SK-N-SH treated with all-trans-retinoic acid at 6 μM for 48 hours (cell line): Measurements from ENCODE around the gene MINDY2.

ENCODE experiments used
- ESRRG ChIP-seq: fragments of 250-450 bp; sonication (Bioruptor Pico); IDR thresholded peaks from 2 replicates; pipeline ENCODE4 v1.6.1; 2021; ENCODE audit warnings: mild to moderate bottlenecking
- TCF4 ChIP-seq: fragments of 250-450 bp; sonication (Bioruptor Pico); IDR thresholded peaks from 2 replicates; pipeline ENCODE4 v1.8.0; 2021; ENCODE audit warnings: mild to moderate bottlenecking, moderate library complexity, borderline replicate concordance
- ZC3H10 ChIP-seq: fragments of 250-450 bp; sonication (Bioruptor Pico); IDR thresholded peaks from 2 replicates; pipeline ENCODE4 v1.5.1; 2021; ENCODE audit warnings: mild to moderate bottlenecking, moderate library complexity
- ZFP3 ChIP-seq: fragments of 250-450 bp; sonication (Bioruptor Pico); IDR thresholded peaks from 2 replicates; pipeline ENCODE4 v1.5.0; 2020; ENCODE audit warnings: mild to moderate bottlenecking, moderate library complexity
- ZNF565 ChIP-seq: fragments of 450-650 bp; formaldehyde crosslinking; conservative IDR thresholded peaks from 2 replicates; pipeline ENCODE4 v1.5.0; 2020; ENCODE audit warnings: low read depth, mild to moderate bottlenecking, moderate library complexity
- ZNF8 ChIP-seq: fragments of 450-650 bp; formaldehyde crosslinking; IDR thresholded peaks from 2 replicates; pipeline ENCODE4 v1.5.0; 2020; ENCODE audit warnings: mild to moderate bottlenecking, moderate library complexity
- TF ChIP-seq, protein P1 (sequence below): fragments of 250-450 bp; sonication (Bioruptor Pico); IDR thresholded peaks from 2 replicates; pipeline ENCODE4 v1.8.0; 2021; ENCODE audit warnings: low read depth, mild to moderate bottlenecking, moderate library complexity, borderline replicate concordance

DNA sequence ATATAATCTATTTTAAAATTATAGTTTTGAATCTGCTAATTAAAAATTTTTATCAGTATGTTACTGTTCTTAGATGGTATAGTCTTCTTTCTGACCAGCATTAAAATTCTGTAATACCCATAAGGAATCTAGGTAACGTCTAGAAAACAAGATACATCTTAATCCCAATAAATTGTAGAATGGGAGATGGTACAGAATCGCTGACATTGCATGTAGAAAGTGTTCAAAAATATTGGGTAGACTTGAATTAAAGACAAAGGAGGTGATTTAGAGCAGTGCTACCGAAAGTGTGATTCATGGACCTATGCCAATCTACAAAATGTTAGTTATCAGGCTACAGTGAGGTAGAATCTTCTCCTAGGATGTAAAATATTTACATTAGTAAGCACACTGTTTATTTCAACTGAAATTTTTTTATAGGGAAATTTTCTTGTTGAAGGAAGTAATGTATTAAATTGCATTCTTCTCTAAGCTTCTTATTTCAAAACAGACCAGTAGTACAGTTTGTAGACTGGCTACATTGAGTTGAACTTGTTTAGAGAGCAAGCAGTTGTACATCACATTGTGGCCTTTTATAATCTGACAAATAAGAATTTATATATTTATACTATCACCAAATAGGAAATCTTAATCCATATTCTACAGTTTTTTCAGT is 17.1 kb downstream of the MINDY2 start:
- TF ChIP-seq ESRRG (CRISPR knock-in tag), result no peak
- TF ChIP-seq ZNF8 (CRISPR knock-in tag), result no peak
- TF ChIP-seq TCF4 (CRISPR knock-in tag), result no peak
- no peak for TF ChIP-seq ZC3H10 (CRISPR knock-in tag)
- TF ChIP-seq ZNF565 (CRISPR knock-in tag), result no peak
- TF ChIP-seq, protein P1, sequence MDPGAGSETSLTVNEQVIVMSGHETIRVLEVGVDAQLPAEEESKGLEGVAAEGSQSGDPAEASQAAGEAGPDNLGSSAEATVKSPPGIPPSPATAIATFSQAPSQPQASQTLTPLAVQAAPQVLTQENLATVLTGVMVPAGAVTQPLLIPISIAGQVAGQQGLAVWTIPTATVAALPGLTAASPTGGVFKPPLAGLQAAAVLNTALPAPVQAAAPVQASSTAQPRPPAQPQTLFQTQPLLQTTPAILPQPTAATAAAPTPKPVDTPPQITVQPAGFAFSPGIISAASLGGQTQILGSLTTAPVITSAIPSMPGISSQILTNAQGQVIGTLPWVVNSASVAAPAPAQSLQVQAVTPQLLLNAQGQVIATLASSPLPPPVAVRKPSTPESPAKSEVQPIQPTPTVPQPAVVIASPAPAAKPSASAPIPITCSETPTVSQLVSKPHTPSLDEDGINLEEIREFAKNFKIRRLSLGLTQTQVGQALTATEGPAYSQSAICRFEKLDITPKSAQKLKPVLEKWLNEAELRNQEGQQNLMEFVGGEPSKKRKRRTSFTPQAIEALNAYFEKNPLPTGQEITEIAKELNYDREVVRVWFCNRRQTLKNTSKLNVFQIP, result no peak
- TF ChIP-seq ZFP3 (CRISPR knock-in tag), result no peak
